ENCODE data around the gene PBXIP1.

DNA sequence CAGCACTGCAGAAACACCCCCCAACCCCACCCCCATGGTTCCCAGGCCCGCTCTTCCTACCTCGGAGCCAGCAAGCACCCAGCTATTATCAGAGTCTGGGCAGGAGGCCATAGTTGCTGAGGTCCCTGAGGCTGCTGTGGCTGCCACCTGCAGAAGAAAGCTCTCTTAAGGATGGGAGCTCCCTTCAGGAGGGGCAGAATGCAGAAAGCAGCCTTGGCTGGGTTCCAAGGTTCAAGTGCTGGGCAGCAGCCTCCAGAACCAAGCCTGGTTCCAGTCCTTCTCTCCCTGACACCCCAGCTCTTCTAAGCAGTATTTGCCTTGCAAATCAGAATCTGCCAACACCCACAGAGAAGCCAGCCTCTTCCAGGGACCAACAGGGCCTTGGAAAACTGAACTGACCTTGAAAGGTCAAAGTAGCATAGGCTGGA, 2.3 kb downstream of the PBXIP1 start:
- no peak for TF ChIP-seq POLR2AphosphoS5 (IDR thresholded peaks at IDR 0.05; ENCODE audit: borderline replicate concordance, low read depth, low read length)
- TF ChIP-seq EZH2 (IDR thresholded peaks at IDR 0.05): no peak
- no peak for TF ChIP-seq FOXP2 (optimal IDR thresholded peaks at IDR 0.05; ENCODE audit: control extremely low read depth, extremely low read length, insufficient read depth)
